Activated CD8-positive, alpha-beta memory T cell treated with anti-CD3 and anti-CD28 coated beads, Interleukin-2, amount 50 U/mL, for 4 hours (primary cell): ENCODE measurements around the gene POLR2E.
"Not testable (repeated sequence)": the region's sequence is repeated elsewhere in the genome, so short reads cannot be mapped to it uniquely, and the experiment has no call there.

ENCODE experiments used
- DNase-seq: peaks from one replicate; pipeline ENCODE4 v3.0.0-alpha.2; 2020

Gene POLR2E

GRCh38 chr19:1125601-1126467, 30.7 kb upstream of the POLR2E start:
- DNase-seq, result no peak

DNA sequence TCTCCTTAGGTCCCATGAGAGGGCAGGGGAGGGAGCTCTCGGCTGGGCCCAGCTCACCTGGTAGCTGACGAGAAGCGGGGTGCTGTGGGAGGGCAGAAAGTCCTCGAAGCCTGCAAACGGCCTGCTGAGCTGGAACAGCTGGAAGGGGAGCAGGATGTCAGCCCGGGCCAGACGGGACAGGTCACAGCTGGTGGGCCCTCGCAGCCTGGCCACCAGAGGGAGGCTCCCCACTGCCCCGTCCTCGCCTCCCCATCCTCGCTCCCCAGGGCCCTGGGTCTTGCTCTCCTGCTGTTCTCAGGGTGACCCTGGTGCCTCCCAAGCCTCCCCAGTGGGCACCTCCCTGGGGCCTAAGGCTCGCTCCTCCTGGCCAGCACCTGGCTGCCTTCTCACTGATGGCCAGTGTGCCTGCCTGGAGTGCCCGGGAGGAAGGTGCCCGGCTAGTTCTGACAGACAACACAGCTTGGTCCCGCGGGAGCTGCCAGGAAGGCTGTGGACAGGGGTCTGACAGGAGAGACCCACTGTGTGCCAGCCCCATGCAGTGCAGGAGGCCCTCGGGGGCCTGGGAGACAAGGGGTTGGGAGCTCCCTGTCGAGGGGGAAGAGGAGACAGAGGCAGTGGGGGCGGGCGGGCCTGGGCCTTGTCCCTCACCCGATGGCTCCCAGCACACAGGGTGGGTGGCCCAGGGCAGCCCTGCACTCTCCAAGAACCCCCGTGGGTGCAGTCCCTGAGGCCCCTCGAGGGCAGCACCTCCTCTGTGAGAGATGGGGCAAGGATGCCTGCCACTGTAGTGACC, 28.9 kb upstream of the POLR2E start:
- no peak for DNase-seq

DNA sequence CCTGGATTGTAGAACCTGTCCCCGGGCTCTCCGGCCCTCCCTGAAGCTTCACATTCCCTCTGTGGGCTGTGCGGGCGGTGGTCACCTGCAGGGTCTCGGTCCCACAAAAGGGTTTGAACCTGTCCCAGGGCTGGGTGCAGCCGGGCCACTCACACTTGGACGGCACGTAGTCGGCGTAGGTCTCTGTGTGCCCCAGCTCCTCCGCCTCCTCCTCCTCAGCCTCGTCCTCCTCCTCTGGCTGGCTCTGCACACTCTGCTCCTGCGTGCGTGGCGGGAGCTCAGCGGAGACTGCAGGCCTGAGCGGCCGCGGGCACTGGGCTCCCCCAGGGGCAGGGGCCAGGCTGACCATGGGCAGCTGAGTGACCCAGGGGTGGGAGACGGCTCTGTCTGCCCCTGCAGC, 28.2 kb upstream of the POLR2E start:
- no peak for DNase-seq

- DNase-seq, result no peak
These were observed 27.8 kb upstream of the POLR2E start for GRCh38 chr19:1122972-1123363.

- DNase-seq, result no peak
These were observed 27.1 kb upstream of the POLR2E start for GRCh38 chr19:1122021-1122971.

DNA sequence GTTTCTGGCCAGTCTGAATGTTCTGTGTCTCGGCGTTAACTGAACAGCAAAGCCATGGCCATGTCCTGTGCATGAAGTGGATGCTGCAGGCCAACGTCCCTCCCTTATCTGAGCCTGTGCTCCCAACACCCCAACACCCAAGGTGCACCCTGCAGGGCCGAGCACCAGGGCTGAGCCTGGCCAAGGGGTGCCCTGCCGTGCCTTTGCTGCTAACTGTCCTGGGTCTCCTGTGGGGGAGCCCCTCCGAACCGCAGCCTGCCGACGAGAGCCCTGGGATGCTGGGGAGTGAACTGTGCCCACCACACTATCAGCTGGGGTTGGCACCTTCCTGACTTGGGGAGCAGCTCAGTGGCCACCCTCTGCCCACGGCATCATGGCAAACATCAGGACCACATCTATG, 26.2 kb upstream of the POLR2E start:
- no peak for DNase-seq

DNA sequence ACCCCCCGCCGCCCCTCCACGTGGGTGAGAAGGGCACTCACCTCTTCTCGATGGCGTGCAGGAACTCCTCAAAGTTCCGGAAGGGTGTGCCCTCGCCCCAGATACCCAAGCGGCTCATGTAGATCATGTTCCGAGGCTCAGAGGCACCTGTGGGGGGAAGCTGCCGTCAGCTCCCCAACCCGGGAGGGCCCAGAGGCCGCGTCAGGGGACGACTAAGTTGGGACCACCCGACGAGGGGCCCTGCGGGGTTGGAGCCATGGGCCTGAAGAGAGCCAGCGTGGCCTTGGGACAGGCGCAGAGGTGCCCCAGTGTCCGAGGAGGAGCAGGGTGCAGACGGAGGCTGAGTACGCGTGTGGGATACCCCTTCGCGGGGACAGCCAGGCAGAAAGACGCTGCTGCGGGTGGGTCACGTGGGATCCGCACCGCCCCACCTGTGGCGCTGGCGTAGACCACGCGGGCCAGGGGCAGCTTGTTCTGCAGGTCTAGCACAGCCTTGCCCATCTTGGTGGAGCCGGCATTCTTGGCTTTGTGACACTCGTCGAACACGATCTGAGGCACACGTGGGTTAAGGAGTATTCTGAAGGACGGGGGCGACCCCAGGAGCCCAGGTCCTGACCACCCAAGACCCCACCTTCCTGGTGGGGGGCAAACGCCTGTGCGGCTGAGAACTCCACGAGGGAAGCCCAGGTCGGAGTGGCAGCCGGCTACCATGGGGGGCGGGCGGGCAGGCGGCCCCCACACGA, 24.5 kb upstream of the POLR2E start:
- DNase-seq, result peak; percentile 15

DNA sequence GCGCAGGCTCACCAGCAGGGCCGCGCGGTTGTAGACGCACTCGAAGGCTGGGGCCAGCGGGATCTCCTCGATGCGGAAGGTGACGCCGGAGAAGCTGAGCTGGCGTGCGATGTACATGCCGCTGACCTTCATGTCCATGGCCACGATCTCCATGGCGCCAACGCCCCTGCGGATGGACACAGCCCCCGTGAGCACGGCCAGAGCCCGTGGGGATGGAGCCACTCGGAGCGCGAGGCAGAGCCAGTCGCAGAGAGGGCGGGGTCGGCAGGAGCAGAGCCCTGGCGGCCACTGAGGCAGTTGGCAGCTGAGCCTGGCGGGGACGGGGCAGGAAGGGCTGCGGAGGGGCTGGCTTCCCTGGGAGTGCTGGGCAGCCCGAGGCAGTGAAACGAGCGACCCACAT, 23.8 kb upstream of the POLR2E start:
- peak; percentile 14 for DNase-seq

- DNase-seq, result no peak
These were observed 22.5 kb upstream of the POLR2E start for GRCh38 chr19:1117654-1118053.

DNA sequence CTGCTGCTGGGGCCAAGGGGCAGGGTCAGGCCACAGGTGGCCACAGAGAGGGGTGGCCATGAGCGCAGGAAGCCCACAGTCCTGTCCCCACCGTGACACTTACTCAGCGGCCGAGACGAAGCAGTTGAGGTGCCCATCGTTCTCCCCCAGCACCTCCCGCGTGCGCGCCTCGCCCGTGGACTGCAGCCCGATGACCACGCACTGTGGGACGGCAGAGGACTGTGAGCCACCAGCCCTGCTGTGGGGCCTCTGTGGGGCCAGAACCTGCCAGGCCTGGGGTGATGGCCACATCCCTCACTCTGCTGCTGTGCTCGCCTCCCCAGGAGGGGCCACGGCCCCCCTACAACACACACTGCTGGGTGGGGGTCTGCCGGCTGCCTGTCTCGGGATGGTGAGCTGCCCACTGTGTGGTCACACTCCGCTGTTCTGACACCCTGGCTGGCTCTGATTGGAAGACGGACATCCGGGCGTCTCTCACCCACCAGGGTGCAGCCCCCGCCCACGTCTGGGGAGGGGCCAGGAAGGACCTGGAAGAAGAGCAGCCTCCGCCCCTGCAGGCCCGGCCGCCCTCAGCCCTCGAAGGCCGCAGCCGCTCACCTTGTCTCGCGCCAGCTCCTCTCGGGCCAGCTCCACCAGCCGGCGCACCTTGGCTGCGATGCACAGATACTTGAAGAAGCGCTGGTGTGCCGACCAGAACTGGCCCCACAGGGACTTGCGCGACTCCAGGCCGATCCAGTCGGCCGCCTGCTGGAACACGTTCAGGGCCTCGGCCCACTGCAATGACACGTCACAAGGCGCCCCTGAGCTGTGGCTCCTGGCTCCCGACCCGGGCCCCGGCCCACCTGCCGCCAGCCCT, 21.8 kb upstream of the POLR2E start:
- DNase-seq, result no peak

DNA sequence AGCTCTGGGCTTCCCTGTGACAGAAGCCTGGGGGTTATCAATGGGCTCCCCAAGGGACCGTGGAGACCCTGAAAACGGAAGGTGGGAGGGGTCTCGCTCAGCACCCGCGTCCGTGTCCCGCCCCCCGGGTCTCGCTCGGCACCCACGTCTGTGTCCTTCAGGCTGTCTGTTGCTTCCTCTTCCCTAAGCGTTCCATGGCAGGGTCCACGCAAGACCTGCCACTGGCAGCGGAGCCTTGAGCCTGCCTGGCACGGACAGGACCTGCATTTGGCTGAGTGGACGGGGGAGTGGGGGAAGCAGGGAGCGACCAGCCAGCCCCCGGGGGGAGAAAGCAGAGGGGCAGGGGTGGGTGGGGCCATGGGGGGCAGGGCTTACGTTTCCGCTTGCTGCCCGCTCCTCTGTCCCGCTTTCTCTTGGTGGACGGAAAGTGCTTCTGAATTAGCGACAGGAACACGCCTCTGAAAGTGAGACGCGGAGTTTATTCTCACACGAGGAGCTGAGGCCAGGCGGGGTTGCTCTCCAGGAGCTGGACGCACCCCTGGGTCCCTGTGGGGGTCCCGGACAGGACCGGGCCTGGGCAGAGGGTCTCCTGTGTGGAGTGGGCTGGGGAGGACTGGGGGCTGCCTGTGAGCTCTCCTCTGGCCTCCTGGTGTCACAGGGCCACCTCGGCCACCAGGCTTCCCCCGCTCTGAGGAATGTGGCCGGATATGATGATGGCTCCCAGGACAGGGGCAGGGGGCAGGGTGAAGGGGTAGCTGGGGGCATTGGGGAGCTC, 20.7 kb upstream of the POLR2E start:
- DNase-seq, result no peak

DNA sequence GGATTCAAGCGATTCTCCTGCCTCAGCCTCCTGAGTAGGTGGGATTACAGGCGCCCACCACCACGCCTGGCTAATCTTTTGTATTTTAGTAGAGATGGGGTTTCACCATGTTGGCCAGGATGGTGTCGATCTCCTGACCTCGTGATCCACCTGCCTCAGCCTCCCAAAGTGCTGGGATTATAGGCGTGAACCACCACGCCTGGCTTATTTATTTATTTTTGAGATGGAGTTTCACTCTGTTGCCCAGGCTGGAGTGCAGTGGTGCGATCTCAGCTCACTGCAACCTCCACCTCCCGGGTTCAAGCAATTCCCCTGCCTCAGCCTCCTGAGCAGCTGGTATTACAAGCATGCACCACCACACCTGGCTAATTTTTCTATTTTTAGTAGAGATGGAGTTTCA, 19.6 kb upstream of the POLR2E start:
- not testable (repeated sequence) for DNase-seq

DNA sequence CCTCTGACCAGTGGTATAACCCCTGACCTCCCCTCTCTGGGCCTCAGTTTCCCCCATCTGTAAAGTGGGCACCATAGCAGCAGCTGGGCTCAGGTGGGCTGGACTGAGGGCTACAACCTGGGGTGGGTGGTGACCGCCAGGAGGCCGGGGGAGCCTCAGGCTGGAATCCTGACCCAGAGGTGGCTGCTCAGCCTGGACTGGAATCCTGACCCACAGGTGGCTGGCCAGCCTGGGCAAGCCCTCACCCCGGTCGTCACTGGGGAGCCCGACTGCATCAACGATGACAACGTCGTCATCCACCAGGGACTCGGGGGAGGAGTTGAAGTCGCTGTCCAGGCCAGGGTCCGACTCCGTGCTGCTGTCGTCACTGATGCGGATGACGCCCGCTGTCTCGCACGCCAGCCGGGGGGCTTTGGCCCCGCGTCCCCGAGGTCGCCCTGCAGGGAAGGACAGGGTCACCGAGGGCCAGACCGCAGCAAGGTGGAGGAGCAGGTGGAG, 18.9 kb upstream of the POLR2E start:
- no peak for DNase-seq

GRCh38 chr19:1113030-1113985, 18.1 kb upstream of the POLR2E start:
- DNase-seq, result peak; percentile 88

DNA sequence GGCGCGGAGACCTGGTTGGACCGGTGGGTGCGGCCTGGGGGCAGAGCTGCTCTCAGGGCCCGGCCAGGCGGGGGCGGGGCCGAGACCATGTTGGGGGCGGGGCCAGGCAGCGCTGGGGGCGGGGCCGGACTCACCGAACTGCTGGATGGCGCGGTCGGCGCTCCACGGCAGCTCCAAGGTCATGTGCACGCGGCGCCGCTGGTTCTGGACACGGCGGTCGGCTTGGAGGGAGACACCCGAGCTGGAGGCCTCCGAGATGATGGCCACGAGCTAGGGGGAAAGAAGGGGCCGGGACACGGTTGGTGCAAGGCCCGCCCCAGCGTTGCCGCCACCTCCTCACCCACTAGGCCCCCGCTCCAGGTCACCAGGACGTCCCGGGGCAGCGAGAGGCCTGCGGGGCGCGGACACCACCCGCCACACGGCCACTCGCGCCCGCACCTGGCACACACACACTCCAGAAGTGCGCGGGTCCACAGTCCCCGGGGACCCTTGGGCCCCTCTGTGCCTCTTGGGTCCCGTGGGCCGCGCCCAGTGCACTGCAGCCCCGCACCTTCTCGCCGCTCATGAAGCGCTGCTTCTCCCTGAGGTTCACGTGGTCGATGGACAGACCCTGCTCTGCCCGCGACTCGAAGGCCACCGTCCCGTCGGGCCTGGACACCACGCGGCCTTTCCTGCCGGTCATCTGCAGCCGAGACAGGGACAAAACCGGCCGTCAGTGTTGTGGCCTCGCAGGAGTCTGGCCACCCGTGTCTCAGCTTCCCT, 17.3 kb upstream of the POLR2E start:
- no peak for DNase-seq

DNA sequence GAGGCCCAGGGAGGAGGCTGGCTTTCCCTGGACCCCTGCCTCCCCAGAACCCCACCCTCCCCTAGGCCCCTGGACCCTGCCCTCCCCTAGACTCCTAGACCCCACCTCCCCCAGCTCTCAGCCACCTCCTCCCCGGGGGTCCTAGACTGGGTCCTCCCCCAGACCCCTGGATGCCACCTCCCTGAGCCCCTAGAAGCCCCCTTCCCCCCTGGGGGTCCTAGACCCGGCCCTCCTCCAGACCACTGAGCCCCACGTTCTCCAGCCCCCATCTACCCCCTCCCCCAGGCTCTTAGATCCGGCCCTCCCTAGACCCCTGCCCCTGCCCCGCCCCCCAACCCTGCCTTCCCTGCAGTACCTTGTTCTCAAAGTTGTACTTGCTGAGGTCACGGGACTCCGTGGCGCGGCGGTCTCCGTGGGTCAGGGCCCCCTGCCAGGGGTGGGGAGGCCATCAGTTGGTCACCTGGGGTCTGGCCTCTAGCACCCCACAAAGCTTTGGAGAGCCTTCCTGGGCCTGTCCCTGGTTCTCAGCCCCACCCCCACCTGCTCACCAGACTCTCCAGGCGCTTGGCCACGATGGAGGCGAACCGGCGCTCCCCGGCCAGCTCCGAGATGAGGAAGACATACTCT, 16.6 kb upstream of the POLR2E start:
- DNase-seq, result no peak

GRCh38 chr19:1110809-1111640, 15.8 kb upstream of the POLR2E start:
- no peak for DNase-seq
